B cell (primary cell): ENCODE measurements around the gene ACP5. TPM values are rescaled to one million over a fixed set of nuclear protein-coding genes. Genes with fewer than 3 reads are reported as not detected.

Experiments
- ATAC-seq: fragments of 200-7000 bp; cut with Tn5 transposase; one replicate; pipeline ENCODE4 v1.10.0; 2021; ENCODE audit warnings: low read depth, mild to moderate bottlenecking, moderate number of reproducible peaks, moderate library complexity
- CTCF ChIA-PET: fragments of 350-600 bp; sonication (Branson Sonifier 250); formaldehyde crosslinking; loops from one replicate; lab custom pipeline; 2021; ENCODE audit warnings: antibody characterized with exemption, inconsistent platforms; lab: Charles Lee
- POLR2A ChIA-PET: fragments of 350-600 bp; sonication (Branson Sonifier 250); formaldehyde crosslinking; loops from one replicate; lab custom pipeline; 2021; ENCODE audit warnings: antibody characterized with exemption; lab: Charles Lee
- DNase-seq: peaks from one replicate; pipeline ENCODE4 v3.0.0; 2013
- H2AFZ ChIP-seq: 2 replicates; pipeline ENCODE4 v1.6.1; 2012; ENCODE audit warnings: mild to moderate bottlenecking, low read depth, low read length; ENCODE audit not compliant: insufficient read depth, poor library complexity, severe bottlenecking
- H3K27ac ChIP-seq, 2 donors: 1 replicate in 1 of 2; 2 replicates in 1 of 2; pipeline ENCODE4 v1.5.1; 2012 to 2013; ENCODE audit warnings: low read length in 2 of 2, mild to moderate bottlenecking in 2 of 2, moderate library complexity in 1 of 2
- H3K27me3 ChIP-seq, 4 experiments: fragments of 200-600 bp in 1 of 4; sonication (generic) in 1 of 4; replicated peaks in 1 of 4; 1 replicate in 2 of 4; 2 replicates in 2 of 4; pipeline versions ENCODE4 v1.6.1 to v1.7.0; 2013 to 2016; ENCODE audit warnings: low read length in 3 of 4, mild to moderate bottlenecking in 2 of 4, mixed read lengths in 1 of 4, moderate library complexity in 1 of 4; ENCODE audit not compliant: insufficient read depth in 4 of 4, control insufficient read depth in 3 of 4; ENCODE audit errors: control extremely low read depth in 1 of 4
- H3K36me3 ChIP-seq, 2 experiments: replicated peaks in 1 of 2; 1 replicate in 1 of 2; 2 replicates in 1 of 2; pipeline versions ENCODE4 v1.6.1 to v1.7.1; 2013; ENCODE audit warnings: low read length in 1 of 2; ENCODE audit not compliant: insufficient read depth in 2 of 2, control insufficient read depth in 1 of 2; ENCODE audit errors: control extremely low read depth in 1 of 2, extremely low read depth in 1 of 2
- H3K4me1 ChIP-seq, 2 donors: fragments of 200-600 bp in 1 of 2; sonication (generic) in 1 of 2; 1 replicate in 1 of 2; 2 replicates in 1 of 2; pipeline versions ENCODE4 v1.5.1 to v1.6.1; 2013 to 2017; ENCODE audit warnings: low read length in 2 of 2; ENCODE audit not compliant: control insufficient read depth in 2 of 2, insufficient read depth in 2 of 2
- H3K4me2 ChIP-seq: replicated peaks from 2 replicates; pipeline ENCODE3; 2012; ENCODE audit warnings: mild to moderate bottlenecking, low read depth, low read length; ENCODE audit not compliant: poor library complexity, severe bottlenecking
- H3K4me3 ChIP-seq, 5 experiments: fragments of 200-600 bp in 1 of 5; sonication (generic) in 1 of 5; 1 replicate in 3 of 5; 2 replicates in 2 of 5; pipeline versions ENCODE4 v1.5.1 to v1.7.0; 2011 to 2016; ENCODE audit warnings: low read length in 4 of 5, mild to moderate bottlenecking in 4 of 5, low read depth in 2 of 5, control low read depth in 1 of 5, moderate library complexity in 1 of 5; ENCODE audit not compliant: insufficient read depth in 1 of 5; ENCODE audit errors: control extremely low read depth in 1 of 5, extremely low read depth in 1 of 5
- H3K79me2 ChIP-seq: fragments of 200-600 bp; sonication (generic); one replicate; pipeline ENCODE4 v1.6.0; 2016; ENCODE audit warnings: low read length; ENCODE audit not compliant: control insufficient read depth, insufficient read depth
- H3K9ac ChIP-seq: fragments of 200-600 bp; sonication (generic); 2 replicates; pipeline ENCODE4 v1.6.1; 2017; ENCODE audit warnings: mild to moderate bottlenecking, low read length, moderate library complexity
- H3K9me3 ChIP-seq, 3 donors: one replicate each; pipeline versions ENCODE4 v1.6.1 to v1.7.1; 2013; ENCODE audit warnings: low read length in 2 of 3; ENCODE audit not compliant: control insufficient read depth in 2 of 3, insufficient read depth in 1 of 3; ENCODE audit errors: control extremely low read depth in 1 of 3
- H4K20me1 ChIP-seq: 2 replicates; pipeline ENCODE4 v1.6.0; 2012; ENCODE audit warnings: mild to moderate bottlenecking, low read length; ENCODE audit not compliant: insufficient read depth, control insufficient read depth, poor library complexity, severe bottlenecking
- H3K27ac Mint-ChIP-seq: one replicate; pipeline ENCODE4 v1.8.0; 2021; ENCODE audit warnings: mixed read lengths
- H3K27me3 Mint-ChIP-seq: one replicate; pipeline ENCODE4 v1.8.0; 2021; ENCODE audit warnings: mixed read lengths
- H3K4me1 Mint-ChIP-seq: one replicate; pipeline ENCODE4 v1.8.0; 2021; ENCODE audit warnings: mixed read lengths
- H3K4me3 Mint-ChIP-seq: one replicate; pipeline ENCODE4 v1.8.0; 2021; ENCODE audit warnings: mixed read lengths
- H3K9me3 Mint-ChIP-seq: one replicate; pipeline ENCODE4 v1.8.0; 2022; ENCODE audit warnings: mixed read lengths; ENCODE audit not compliant: insufficient read depth
- EZH2 ChIP-seq: IDR thresholded peaks from 2 replicates; pipeline ENCODE4 v1.6.1; 2012; ENCODE audit warnings: borderline replicate concordance, low read depth, mild to moderate bottlenecking, moderate library complexity, low read length; ENCODE audit not compliant: insufficient read depth, poor library complexity, severe bottlenecking
- WGBS: methylation state at CpG from one replicate; pipeline ENCODE4 v1.1.5; 2013; ENCODE audit warnings: missing lambda C conversion rate; ENCODE audit not compliant: insufficient coverage; 5-methylcytosine and 5-hydroxymethylcytosine counted together
- intact Hi-C: fragments of 100-400 bp; cut with micrococcal nuclease; formaldehyde crosslinking; loops from one replicate; pipeline ENCODE4 v1.10.0; 2022
- polyA plus RNA-seq: library from polyadenylated mRNA; depleted of rRNA; stranded (reverse); fragments of >200 nt; gene quantifications from 2 replicates; pipeline ENCODE4 v1.2.3, GENCODE V29; 2012
- total RNA-seq, 2 donors: library from RNA; stranded (reverse); fragments of 120-200 nt in 1 of 2; gene quantifications; 1 replicate in 1 of 2; 2 replicates in 1 of 2; pipeline versions ENCODE4 v1.2.3 to v1.2.4, GENCODE V29; 2013 to 2022
- TF ChIP-seq, protein P1 (sequence below): fragments of 200-600 bp; IDR thresholded peaks from one replicate; pipeline ENCODE4 v1.8.0; 2022; ENCODE audit warnings: antibody characterized with exemption, mild to moderate bottlenecking

The ACP5 gene
- total and polyA plus RNA-seq, 2 donors (not counting 1 experiment from before 2014, with no cell fraction given) = 151 to 169 TPM

DNA sequence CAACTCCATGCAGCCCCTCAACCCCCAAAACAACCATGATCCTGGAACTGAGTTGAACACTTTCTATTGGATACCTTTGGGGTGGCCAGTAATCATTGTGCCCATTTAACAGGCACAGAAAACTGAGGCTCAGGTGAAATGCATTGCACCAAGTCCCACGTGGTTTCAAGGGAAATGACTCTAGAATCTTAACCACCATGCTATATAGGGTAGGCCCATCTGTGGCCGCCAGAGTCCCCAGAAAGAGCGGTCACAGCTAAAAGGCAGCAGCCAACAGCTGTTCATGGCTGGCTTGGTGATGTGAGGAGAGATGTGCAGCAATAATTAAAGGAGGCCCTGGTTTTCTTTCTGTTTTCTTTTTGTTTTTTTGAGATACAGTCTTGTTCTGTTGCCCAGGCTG is 36.2 kb downstream of the ACP5 start:
- CTCF ChIA-PET = no interaction called here

GRCh38 chr19:11540645-11541044 is 36.8 kb downstream of the ACP5 start:
- WGBS = 74% methylated on average over 4 of the region's 5 CpGs

More for the DNA sequence above, 36.2 kb downstream of the ACP5 start:
- no peak for TF ChIP-seq EZH2
- TF ChIP-seq, protein P1, sequence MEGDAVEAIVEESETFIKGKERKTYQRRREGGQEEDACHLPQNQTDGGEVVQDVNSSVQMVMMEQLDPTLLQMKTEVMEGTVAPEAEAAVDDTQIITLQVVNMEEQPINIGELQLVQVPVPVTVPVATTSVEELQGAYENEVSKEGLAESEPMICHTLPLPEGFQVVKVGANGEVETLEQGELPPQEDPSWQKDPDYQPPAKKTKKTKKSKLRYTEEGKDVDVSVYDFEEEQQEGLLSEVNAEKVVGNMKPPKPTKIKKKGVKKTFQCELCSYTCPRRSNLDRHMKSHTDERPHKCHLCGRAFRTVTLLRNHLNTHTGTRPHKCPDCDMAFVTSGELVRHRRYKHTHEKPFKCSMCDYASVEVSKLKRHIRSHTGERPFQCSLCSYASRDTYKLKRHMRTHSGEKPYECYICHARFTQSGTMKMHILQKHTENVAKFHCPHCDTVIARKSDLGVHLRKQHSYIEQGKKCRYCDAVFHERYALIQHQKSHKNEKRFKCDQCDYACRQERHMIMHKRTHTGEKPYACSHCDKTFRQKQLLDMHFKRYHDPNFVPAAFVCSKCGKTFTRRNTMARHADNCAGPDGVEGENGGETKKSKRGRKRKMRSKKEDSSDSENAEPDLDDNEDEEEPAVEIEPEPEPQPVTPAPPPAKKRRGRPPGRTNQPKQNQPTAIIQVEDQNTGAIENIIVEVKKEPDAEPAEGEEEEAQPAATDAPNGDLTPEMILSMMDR = no peak
- H2AFZ ChIP-seq = no peak overlapping the region
- no peak overlapping the region for H3K27ac ChIP-seq
- no peaks in the 10 kb centered on the region for H4K20me1 ChIP-seq
- no peaks in the 10 kb centered on the region for H3K36me3 ChIP-seq
- Mint-ChIP-seq H3K4me3 (no peak overlapping the region), H3K9me3 (no peaks in the 10 kb centered on the region), H3K4me1 (peaks cover 9% of the 10 kb centered on the region), H3K27ac (no peak overlapping the region), H3K27me3 (peaks cover 18% of the 10 kb centered on the region)
- POLR2A ChIA-PET = no interaction called here
- intact Hi-C loops = no loop called here
- H3K4me1 ChIP-seq = peaks cover 11 to 13% of the 10 kb centered on the region in 2 donors
- no peak overlapping the region for H3K9ac ChIP-seq
- H3K79me2 ChIP-seq = no peaks in the 10 kb centered on the region
- WGBS = 58% methylated on average over 2 of the region's 3 CpGs
- no peak overlapping the region for H3K4me2 ChIP-seq
- no peak overlapping the region for H3K4me3 ChIP-seq
- peaks cover 0 to 33% (median 12%) of the 10 kb centered on the region in 4 experiments for H3K27me3 ChIP-seq
- no peak for DNase-seq
- ATAC-seq = no peak
- H3K9me3 ChIP-seq = no peaks in the 10 kb centered on the region

More at GRCh38 chr19:11540645-11541044, 36.8 kb downstream of the ACP5 start:
- H3K27ac Mint-ChIP-seq = no peak overlapping the region
- Histone ChIP-seq H3K4me2 (no peak overlapping the region), H3K4me3 (no peak overlapping the region), H3K9ac (no peak overlapping the region), H2AFZ (no peak overlapping the region), H3K27ac (no peak overlapping the region), H3K9me3 (no peaks in the 10 kb centered on the region), H3K4me1 (peaks cover 14 to 18% of the 10 kb centered on the region in 2 donors), H3K79me2 (no peaks in the 10 kb centered on the region), H3K27me3 (peaks cover 0 to 33% (median 12%) of the 10 kb centered on the region in 4 experiments), H3K36me3 (no peaks in the 10 kb centered on the region), H4K20me1 (no peaks in the 10 kb centered on the region)
- TF ChIP-seq EZH2 = no peak
- TF ChIP-seq, protein P1 = no peak
- no peak overlapping the region for H3K4me3 Mint-ChIP-seq
- DNase-seq (no peak), ATAC-seq (no peak)
- H3K9me3 Mint-ChIP-seq = no peaks in the 10 kb centered on the region
- ChIA-PET CTCF (no interaction called here), POLR2A (no interaction called here)
- H3K4me1 Mint-ChIP-seq = peaks cover 11% of the 10 kb centered on the region
- peaks cover 18% of the 10 kb centered on the region for H3K27me3 Mint-ChIP-seq
- intact Hi-C loops = no loop called here
